HG03439 (cell line): ENCODE data around the gene NUP50.
A peak's percentile ranks its signal among the peaks of the same experiment; 100 is the strongest.

Experiments used
- ATAC-seq: cut with Tn5 transposase; IDR thresholded peaks from one replicate; pipeline ENCODE4 v1.9.1; 2021; ENCODE audit warnings: mild to moderate bottlenecking, moderate library complexity; ENCODE audit not compliant: unreplicated experiment

The NUP50 gene, protein sequence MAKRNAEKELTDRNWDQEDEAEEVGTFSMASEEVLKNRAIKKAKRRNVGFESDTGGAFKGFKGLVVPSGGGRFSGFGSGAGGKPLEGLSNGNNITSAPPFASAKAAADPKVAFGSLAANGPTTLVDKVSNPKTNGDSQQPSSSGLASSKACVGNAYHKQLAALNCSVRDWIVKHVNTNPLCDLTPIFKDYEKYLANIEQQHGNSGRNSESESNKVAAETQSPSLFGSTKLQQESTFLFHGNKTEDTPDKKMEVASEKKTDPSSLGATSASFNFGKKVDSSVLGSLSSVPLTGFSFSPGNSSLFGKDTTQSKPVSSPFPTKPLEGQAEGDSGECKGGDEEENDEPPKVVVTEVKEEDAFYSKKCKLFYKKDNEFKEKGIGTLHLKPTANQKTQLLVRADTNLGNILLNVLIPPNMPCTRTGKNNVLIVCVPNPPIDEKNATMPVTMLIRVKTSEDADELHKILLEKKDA

GRCh38 chr22:45163451-45164269, at the start of gene NUP50:
NUP50 (plus strand) TSS chr22:45163925; CDS start chr22:45168178, 4,253 bp downstream.
- peak; percentile 82 for ATAC-seq

- no peak for ATAC-seq
These were observed 43.3 kb upstream of the NUP50 start for GRCh38 chr22:45120440-45120839.

- ATAC-seq: no peak
These were observed 42.8 kb upstream of the NUP50 start for GRCh38 chr22:45120931-45121330.

- ATAC-seq: no peak
These were observed 39.4 kb upstream of the NUP50 start for GRCh38 chr22:45124176-45124847.

DNA sequence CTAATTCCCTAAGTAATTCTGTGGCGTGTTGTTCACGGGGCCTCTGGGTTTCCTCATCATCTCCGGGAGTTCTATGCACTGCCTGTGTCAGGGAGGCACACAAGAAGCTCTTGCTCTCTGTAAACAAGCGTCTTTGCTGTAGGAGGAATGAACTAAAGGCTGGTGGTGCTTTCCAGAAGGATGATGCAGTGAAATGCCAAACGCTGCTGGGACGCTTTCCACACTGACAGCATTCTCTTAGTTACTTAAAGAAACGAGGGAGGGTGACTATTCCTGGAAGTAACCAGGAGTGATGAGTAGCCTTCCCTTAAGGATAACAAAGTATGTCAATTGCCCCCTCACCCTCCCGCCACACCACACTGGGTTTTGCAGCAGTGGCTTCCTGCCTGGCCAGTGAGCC, 38.5 kb upstream of the NUP50 start:
- ATAC-seq: no peak

GRCh38 chr22:45127866-45128265, 35.9 kb upstream of the NUP50 start:
- no peak for ATAC-seq

GRCh38 chr22:45129703-45130524, 33.8 kb upstream of the NUP50 start:
- ATAC-seq: no peak

DNA sequence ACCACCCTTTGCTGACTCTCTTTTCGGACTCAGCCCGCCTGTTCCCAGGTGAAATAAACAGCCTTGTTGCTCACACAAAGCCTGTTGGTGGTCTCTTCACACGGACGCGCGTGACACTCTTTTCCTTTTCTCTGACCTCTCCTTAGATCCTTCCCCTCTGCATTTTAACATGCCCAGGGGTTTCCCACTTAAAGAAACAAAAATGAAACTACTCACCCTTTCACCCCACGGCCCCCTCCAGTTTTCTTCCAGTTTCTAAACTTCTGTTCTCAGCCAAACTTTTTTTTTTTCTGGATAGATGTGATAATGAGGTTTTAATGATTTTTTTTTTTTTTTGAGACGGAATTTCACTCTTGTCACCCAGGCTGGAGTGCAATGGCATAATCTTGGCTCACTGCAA, 32.8 kb upstream of the NUP50 start:
- no peak for ATAC-seq

- ATAC-seq: no peak
These were observed 32.0 kb upstream of the NUP50 start for GRCh38 chr22:45131749-45132148.

DNA sequence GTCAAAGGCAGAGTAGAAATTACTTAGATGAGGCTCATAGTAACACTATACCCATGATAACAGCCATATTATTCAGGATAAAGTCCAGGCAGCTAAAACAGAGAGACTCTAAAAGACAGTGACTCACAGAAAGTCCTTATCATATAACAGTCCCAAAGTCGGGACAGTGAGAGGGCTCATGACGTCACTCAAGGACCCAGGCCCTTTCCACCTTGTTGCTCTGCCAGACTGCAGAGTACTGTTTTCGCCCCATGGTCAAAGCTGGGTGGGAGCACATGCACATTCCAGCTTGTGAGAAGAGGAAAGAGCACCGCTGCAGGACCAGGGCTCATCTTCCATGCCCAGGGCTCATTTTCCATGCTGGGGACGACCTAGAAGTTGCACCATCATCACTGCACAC, 29.4 kb upstream of the NUP50 start:
- ATAC-seq: no peak

DNA sequence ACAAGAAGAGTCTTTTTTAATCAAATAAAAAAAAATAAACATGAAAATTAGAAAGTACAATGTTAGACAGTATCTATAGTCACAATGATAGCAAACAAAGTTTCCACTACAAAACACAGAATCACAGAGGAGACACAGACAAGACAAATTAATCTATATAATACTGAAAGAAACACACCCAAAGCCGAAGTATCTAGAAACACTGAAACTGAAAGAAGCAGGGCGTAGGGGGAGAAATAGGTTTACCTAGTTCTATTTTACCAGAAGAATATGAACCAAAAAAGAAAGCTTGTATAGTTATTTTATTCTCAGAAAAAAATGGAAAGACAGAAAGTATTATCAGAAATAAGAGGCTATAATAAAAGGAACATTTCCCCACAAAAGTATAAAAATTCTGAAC, 27.1 kb upstream of the NUP50 start:
- ATAC-seq: no peak

DNA sequence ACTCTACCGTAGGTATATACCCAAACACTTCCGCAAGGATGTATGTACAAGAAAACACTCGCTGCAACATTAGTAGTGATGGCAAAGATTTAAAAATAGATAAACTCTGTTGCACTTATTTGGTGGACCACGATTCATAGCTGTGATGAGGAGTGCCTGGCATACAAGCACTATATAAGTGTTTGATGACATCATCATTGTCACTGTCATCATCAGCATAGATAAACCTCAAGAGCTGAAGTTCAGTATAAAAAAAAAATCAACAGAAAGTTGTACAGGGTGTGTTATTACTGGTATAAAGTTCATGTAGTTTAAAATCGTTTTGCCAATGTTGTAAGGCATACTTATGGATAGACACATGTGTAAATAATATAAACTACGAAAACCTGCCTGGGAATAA, 24.0 kb upstream of the NUP50 start:
- ATAC-seq: no peak

DNA sequence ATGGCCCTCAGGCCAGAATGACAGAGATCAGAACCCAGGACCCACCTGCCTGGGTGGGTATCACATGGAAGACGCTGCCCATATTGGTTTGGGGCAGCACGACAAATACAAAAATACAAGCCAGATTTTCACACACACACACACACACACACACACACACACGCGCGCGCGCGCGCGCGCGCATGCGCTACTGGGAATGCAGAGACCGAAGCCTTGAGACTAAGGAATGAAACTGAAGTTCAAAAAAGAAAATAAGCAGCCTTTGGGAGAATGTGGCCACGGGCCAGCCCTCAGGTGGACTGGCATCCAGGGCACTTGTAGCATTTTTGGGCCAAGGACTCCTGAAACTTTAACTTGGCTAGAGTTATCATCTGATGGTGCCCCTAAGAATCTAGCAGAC, 21.3 kb upstream of the NUP50 start:
- ATAC-seq: no peak

DNA sequence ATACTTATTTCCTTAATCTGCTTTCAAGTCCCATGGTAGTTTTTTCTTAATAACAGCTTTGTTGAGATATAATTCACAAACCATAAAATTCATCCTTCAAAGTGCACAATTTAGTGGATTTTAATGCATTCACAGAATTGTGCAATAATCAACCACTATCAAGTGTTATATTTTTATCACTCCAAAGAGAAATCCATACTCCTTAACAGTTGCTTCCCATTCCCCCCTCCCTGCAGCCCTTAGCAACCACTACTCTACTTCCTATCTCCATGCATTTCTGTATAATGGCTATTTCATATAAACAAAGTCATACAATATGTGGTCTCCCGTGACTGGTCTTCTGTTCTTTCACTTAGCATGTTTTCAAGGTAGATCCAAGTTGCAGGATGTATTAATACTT, 18.8 kb upstream of the NUP50 start:
- ATAC-seq: no peak

GRCh38 chr22:45149671-45150070, 14.1 kb upstream of the NUP50 start:
- no peak for ATAC-seq

GRCh38 chr22:45150139-45150538, 13.6 kb upstream of the NUP50 start:
- no peak for ATAC-seq

GRCh38 chr22:45151503-45151902, 12.2 kb upstream of the NUP50 start:
- ATAC-seq: no peak

DNA sequence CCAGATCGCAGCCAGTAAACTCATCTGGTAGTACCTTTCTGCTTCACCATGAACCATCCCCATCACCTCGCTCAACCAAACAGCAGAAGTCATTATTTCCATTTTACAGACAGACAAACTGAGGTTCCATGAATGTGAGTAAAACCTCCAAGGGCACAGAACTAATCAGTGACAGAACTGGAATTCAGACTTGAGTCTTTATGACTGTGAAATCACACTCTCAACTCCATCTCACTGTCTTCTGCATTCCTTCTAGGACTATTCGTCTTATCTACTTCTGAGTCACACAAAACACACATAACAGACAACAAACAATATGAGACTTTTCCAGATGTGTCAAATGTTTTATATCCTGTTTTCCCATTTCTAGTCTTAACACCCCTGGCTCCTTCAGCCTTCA, 9.3 kb upstream of the NUP50 start:
- no peak for ATAC-seq

- no peak for ATAC-seq
These were observed 8.5 kb upstream of the NUP50 start for GRCh38 chr22:45155050-45155840.

- ATAC-seq: no peak
These were observed 5.8 kb upstream of the NUP50 start for GRCh38 chr22:45157907-45158306.
